Stimulated activated memory B cell treated with anti-CD40 and anti-IgM and Interleukin-4, amounts not matched to agents 10 μg/mL and 1 μg/mL and 100 μg/mL, for 72 hours (primary cell): ENCODE data around the gene PEA15.

Source experiments
- ATAC-seq: fragments of 150-1000 bp; cut with Tn5 transposase; 2 replicates; pipeline ENCODE4 v1.10.0; 2021
- H3K27ac Mint-ChIP-seq: one replicate; pipeline ENCODE4 v1.8.0; 2022; ENCODE audit warnings: mild to moderate bottlenecking, mixed read lengths
- H3K27me3 Mint-ChIP-seq: one replicate; pipeline ENCODE4 v1.8.0; 2022; ENCODE audit warnings: mixed read lengths
- H3K36me3 Mint-ChIP-seq: one replicate; pipeline ENCODE4 v1.8.0; 2022; ENCODE audit warnings: mixed read lengths
- H3K4me1 Mint-ChIP-seq: one replicate; pipeline ENCODE4 v1.8.0; 2022; ENCODE audit warnings: mixed read lengths
- H3K4me3 Mint-ChIP-seq: one replicate; pipeline ENCODE4 v1.8.0; 2022; ENCODE audit warnings: mild to moderate bottlenecking, moderate library complexity, mixed read lengths
- H3K9me3 Mint-ChIP-seq: one replicate; pipeline ENCODE4 v1.8.0; 2022; ENCODE audit warnings: mixed read lengths

Gene PEA15

GRCh38 chr1:160211046-160211790, 6.0 kb downstream of the PEA15 start:
- peak overlapping the region; percentile 9 for H3K27ac Mint-ChIP-seq
- H3K4me1 Mint-ChIP-seq, result peaks cover 49% of the 10 kb centered on the region
- no peak overlapping the region for H3K4me3 Mint-ChIP-seq
- H3K27me3 Mint-ChIP-seq, result no peaks in the 10 kb centered on the region
- no peak for ATAC-seq
- no peaks in the 10 kb centered on the region for H3K9me3 Mint-ChIP-seq
- H3K36me3 Mint-ChIP-seq, result peaks cover 74% of the 10 kb centered on the region

- no peak for ATAC-seq
- H3K9me3 Mint-ChIP-seq, result no peaks in the 10 kb centered on the region
- peaks cover 16% of the 10 kb centered on the region for H3K4me1 Mint-ChIP-seq
- H3K27ac Mint-ChIP-seq, result peak overlapping the region; percentile 48
- no peak overlapping the region for H3K4me3 Mint-ChIP-seq
- peaks cover 66% of the 10 kb centered on the region for H3K36me3 Mint-ChIP-seq
- H3K27me3 Mint-ChIP-seq, result no peaks in the 10 kb centered on the region
Measured at GRCh38 chr1:160214481-160215140, 9.4 kb downstream of the PEA15 start.

GRCh38 chr1:160216301-160216700, 11.1 kb downstream of the PEA15 start:
- Mint-ChIP-seq H3K4me3 (no peak overlapping the region), H3K27me3 (no peaks in the 10 kb centered on the region), H3K27ac (peak overlapping the region; percentile 52), H3K36me3 (peaks cover 70% of the 10 kb centered on the region), H3K4me1 (peaks cover 6% of the 10 kb centered on the region), H3K9me3 (no peaks in the 10 kb centered on the region)
- ATAC-seq, result no peak

GRCh38 chr1:160217481-160218051, 12.4 kb downstream of the PEA15 start:
- Mint-ChIP-seq H3K36me3 (peaks cover 63% of the 10 kb centered on the region), H3K4me1 (no peaks in the 10 kb centered on the region), H3K4me3 (no peak overlapping the region)

GRCh38 chr1:160219062-160219929, 14.1 kb downstream of the PEA15 start:
- Mint-ChIP-seq H3K4me1 (no peaks in the 10 kb centered on the region), H3K9me3 (no peaks in the 10 kb centered on the region), H3K27me3 (no peaks in the 10 kb centered on the region), H3K36me3 (peaks cover 64% of the 10 kb centered on the region), H3K27ac (peak overlapping the region; percentile 55), H3K4me3 (no peak overlapping the region)
- no peak for ATAC-seq

More at GRCh38 chr1:160217481-160218051, 12.4 kb downstream of the PEA15 start:
- ATAC-seq, result no peak
- Mint-ChIP-seq H3K9me3 (no peaks in the 10 kb centered on the region), H3K27ac (peak overlapping the region; percentile 58), H3K27me3 (no peaks in the 10 kb centered on the region)

- H3K27me3 Mint-ChIP-seq, result no peaks in the 10 kb centered on the region
- no peak for ATAC-seq
- peaks cover 68% of the 10 kb centered on the region for H3K36me3 Mint-ChIP-seq
- H3K27ac Mint-ChIP-seq, result peak overlapping the region; percentile 55
- H3K4me3 Mint-ChIP-seq, result no peak overlapping the region
- H3K9me3 Mint-ChIP-seq, result no peaks in the 10 kb centered on the region
- H3K4me1 Mint-ChIP-seq, result no peaks in the 10 kb centered on the region
Measured at GRCh38 chr1:160220301-160220700, 15.1 kb downstream of the PEA15 start.

- no peak for ATAC-seq
- H3K9me3 Mint-ChIP-seq, result no peaks in the 10 kb centered on the region
- no peaks in the 10 kb centered on the region for H3K27me3 Mint-ChIP-seq
- H3K27ac Mint-ChIP-seq, result peak overlapping the region; percentile 19
- H3K4me3 Mint-ChIP-seq, result no peak overlapping the region
- peaks cover 60% of the 10 kb centered on the region for H3K36me3 Mint-ChIP-seq
- H3K4me1 Mint-ChIP-seq, result no peaks in the 10 kb centered on the region
Measured at GRCh38 chr1:160221089-160221488, 15.9 kb downstream of the PEA15 start.

GRCh38 chr1:160222546-160222945, 17.4 kb downstream of the PEA15 start:
- H3K9me3 Mint-ChIP-seq, result no peaks in the 10 kb centered on the region
- no peak for ATAC-seq
- H3K4me1 Mint-ChIP-seq, result no peaks in the 10 kb centered on the region
- peaks cover 49% of the 10 kb centered on the region for H3K36me3 Mint-ChIP-seq
- no peaks in the 10 kb centered on the region for H3K27me3 Mint-ChIP-seq
- no peak overlapping the region for H3K27ac Mint-ChIP-seq
- no peak overlapping the region for H3K4me3 Mint-ChIP-seq

- no peaks in the 10 kb centered on the region for H3K27me3 Mint-ChIP-seq
- H3K4me1 Mint-ChIP-seq, result no peaks in the 10 kb centered on the region
- no peak overlapping the region for H3K4me3 Mint-ChIP-seq
- ATAC-seq, result no peak
- H3K9me3 Mint-ChIP-seq, result no peaks in the 10 kb centered on the region
- H3K27ac Mint-ChIP-seq, result no peak overlapping the region
- peaks cover 56% of the 10 kb centered on the region for H3K36me3 Mint-ChIP-seq
Measured at GRCh38 chr1:160224606-160225005, 19.4 kb downstream of the PEA15 start.

- H3K27me3 Mint-ChIP-seq, result no peaks in the 10 kb centered on the region
- H3K27ac Mint-ChIP-seq, result no peak overlapping the region
- no peaks in the 10 kb centered on the region for H3K9me3 Mint-ChIP-seq
- peaks cover 57% of the 10 kb centered on the region for H3K36me3 Mint-ChIP-seq
- no peak overlapping the region for H3K4me3 Mint-ChIP-seq
- no peaks in the 10 kb centered on the region for H3K4me1 Mint-ChIP-seq
- ATAC-seq, result no peak
Measured at GRCh38 chr1:160225345-160225744, 20.2 kb downstream of the PEA15 start.

GRCh38 chr1:160226623-160227022, 21.4 kb downstream of the PEA15 start:
- Mint-ChIP-seq H3K4me1 (no peaks in the 10 kb centered on the region), H3K27ac (no peak overlapping the region), H3K9me3 (no peaks in the 10 kb centered on the region), H3K4me3 (no peak overlapping the region), H3K36me3 (peaks cover 62% of the 10 kb centered on the region), H3K27me3 (no peaks in the 10 kb centered on the region)
- ATAC-seq, result no peak

GRCh38 chr1:160227034-160227433, 21.9 kb downstream of the PEA15 start:
- Mint-ChIP-seq H3K27ac (no peak overlapping the region), H3K36me3 (peaks cover 62% of the 10 kb centered on the region)

GRCh38 chr1:160227561-160227960, 22.4 kb downstream of the PEA15 start:
- Mint-ChIP-seq H3K4me3 (no peak overlapping the region), H3K27me3 (no peaks in the 10 kb centered on the region), H3K27ac (no peak overlapping the region), H3K36me3 (peaks cover 57% of the 10 kb centered on the region), H3K4me1 (no peaks in the 10 kb centered on the region), H3K9me3 (no peaks in the 10 kb centered on the region)
- no peak for ATAC-seq

More at GRCh38 chr1:160227034-160227433, 21.9 kb downstream of the PEA15 start:
- ATAC-seq, result no peak
- Mint-ChIP-seq H3K4me1 (no peaks in the 10 kb centered on the region), H3K27me3 (no peaks in the 10 kb centered on the region), H3K9me3 (no peaks in the 10 kb centered on the region), H3K4me3 (no peak overlapping the region)

- Mint-ChIP-seq H3K9me3 (no peaks in the 10 kb centered on the region), H3K4me3 (no peak overlapping the region), H3K27me3 (no peaks in the 10 kb centered on the region), H3K27ac (peak overlapping the region; percentile 22), H3K4me1 (no peaks in the 10 kb centered on the region), H3K36me3 (peaks cover 52% of the 10 kb centered on the region)
- no peak for ATAC-seq
Measured at GRCh38 chr1:160228431-160228830, 23.2 kb downstream of the PEA15 start.

- no peaks in the 10 kb centered on the region for H3K27me3 Mint-ChIP-seq
- no peak overlapping the region for H3K4me3 Mint-ChIP-seq
- H3K9me3 Mint-ChIP-seq, result no peaks in the 10 kb centered on the region
- ATAC-seq, result no peak
- H3K4me1 Mint-ChIP-seq, result peaks cover 20% of the 10 kb centered on the region
- no peak overlapping the region for H3K27ac Mint-ChIP-seq
- peaks cover 52% of the 10 kb centered on the region for H3K36me3 Mint-ChIP-seq
Measured at GRCh38 chr1:160232911-160233310, 27.7 kb downstream of the PEA15 start.
